ENCODE results near the gene CXCL6. TPM values are rescaled to one million over a fixed set of nuclear protein-coding genes. Genes with fewer than 3 reads are reported as not detected.

CXCL6 gene
- polyA plus RNA-seq, 3 donors, result not detected

DNA sequence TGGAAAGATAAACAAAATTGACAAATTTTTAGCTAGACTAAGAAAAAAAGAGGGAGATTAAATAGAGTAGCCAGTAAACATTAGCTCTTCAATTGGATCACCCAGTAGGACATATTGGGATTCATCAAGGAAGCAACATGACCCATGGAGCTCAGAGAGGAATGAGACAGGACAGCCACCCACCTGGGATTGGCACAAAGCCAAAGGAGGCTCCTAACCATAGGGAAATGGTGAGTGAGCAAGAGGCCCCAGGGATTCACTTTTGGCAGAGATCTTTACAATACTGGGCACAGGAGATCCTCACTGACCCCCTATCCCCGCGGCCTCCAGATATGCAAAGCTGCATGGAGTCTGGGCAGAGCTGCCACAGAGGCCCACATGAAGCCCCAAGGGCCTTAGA lies 34.8 kb upstream of the CXCL6 start:
- no peaks in the 10 kb centered on the region for H3K4me1 Mint-ChIP-seq
- no CpG with 5 or more reads among the region's 2 CpGs for WGBS (ENCODE audit: insufficient coverage)

DNA sequence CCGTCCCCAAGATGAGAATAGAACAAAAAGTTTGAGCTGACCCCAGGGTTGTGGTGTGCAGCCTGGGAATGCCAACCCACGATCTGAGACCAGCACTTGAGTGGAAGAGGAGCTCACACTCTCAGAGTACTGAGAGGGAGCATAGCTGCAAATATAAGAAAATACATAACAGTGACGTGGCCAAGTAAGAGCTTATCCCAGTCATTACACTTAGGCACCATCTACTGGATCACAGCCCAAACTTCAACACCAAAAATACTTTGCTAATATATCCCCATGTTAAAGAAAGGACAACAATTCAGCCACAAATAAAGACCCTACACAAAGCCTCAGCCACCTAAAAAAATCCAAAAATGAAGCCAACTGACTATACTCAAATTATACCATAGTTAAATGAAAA lies 33.3 kb upstream of the CXCL6 start:
- DNase-seq, result no peak
- no peaks in the 10 kb centered on the region for H4K20me1 ChIP-seq (ENCODE audit: insufficient read depth, low read length)
- no peak overlapping the region for H3K9ac ChIP-seq (ENCODE audit: insufficient read depth, low read length, poor library complexity, severe bottlenecking)
- WGBS (ENCODE audit: insufficient coverage), result 100% methylated on average over 2 of the region's 3 CpGs
- TF ChIP-seq, protein P1, sequence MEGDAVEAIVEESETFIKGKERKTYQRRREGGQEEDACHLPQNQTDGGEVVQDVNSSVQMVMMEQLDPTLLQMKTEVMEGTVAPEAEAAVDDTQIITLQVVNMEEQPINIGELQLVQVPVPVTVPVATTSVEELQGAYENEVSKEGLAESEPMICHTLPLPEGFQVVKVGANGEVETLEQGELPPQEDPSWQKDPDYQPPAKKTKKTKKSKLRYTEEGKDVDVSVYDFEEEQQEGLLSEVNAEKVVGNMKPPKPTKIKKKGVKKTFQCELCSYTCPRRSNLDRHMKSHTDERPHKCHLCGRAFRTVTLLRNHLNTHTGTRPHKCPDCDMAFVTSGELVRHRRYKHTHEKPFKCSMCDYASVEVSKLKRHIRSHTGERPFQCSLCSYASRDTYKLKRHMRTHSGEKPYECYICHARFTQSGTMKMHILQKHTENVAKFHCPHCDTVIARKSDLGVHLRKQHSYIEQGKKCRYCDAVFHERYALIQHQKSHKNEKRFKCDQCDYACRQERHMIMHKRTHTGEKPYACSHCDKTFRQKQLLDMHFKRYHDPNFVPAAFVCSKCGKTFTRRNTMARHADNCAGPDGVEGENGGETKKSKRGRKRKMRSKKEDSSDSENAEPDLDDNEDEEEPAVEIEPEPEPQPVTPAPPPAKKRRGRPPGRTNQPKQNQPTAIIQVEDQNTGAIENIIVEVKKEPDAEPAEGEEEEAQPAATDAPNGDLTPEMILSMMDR (IDR thresholded peaks at IDR 0.05), result no peak
- peaks cover 0 to 1% (median 0%) of the 10 kb centered on the region in 3 donors for H3K27me3 Mint-ChIP-seq (ENCODE audit: low read depth in 3 of 3)
- H3K9me3 Mint-ChIP-seq, result peaks cover 11 to 28% (median 16%) of the 10 kb centered on the region in 7 donors
- H3K36me3 Mint-ChIP-seq, result no peaks in the 10 kb centered on the region
- H3K27me3 ChIP-seq (ENCODE audit: control insufficient read depth in 2 of 2, insufficient read depth in 2 of 2, low read length in 2 of 2), result no peaks in the 10 kb centered on the region
- H2AFZ ChIP-seq (ENCODE audit: insufficient read depth, low read depth, low read length, poor library complexity, severe bottlenecking), result no peak overlapping the region
- no peak overlapping the region for H3K27ac ChIP-seq (ENCODE audit: low read depth in 1 of 2, low read length in 2 of 2)
- no peak overlapping the region for H3K4me2 ChIP-seq (replicated peaks; ENCODE audit: extremely low read depth, low read length, poor library complexity, severe bottlenecking)
- H3K27ac Mint-ChIP-seq, result peak overlapping the region in 1 of 7 donors; percentile 15
- no peak overlapping the region for H3K4me3 ChIP-seq (replicated peaks in 1 of 3; ENCODE audit: low read depth in 2 of 3, low read length in 3 of 3)
- H3K4me3 Mint-ChIP-seq, result no peak overlapping the region
- H3K36me3 ChIP-seq (replicated peaks in 1 of 2; ENCODE audit: control insufficient read depth in 1 of 2, insufficient read depth in 2 of 2, low read length in 2 of 2), result no peaks in the 10 kb centered on the region
- H3K4me1 ChIP-seq (ENCODE audit: control insufficient read depth in 1 of 2, insufficient read depth in 2 of 2, low read length in 2 of 2), result no peaks in the 10 kb centered on the region
- peaks cover 0 to 10% of the 10 kb centered on the region in 2 donors for H3K9me3 ChIP-seq (replicated peaks in 1 of 2; ENCODE audit: control insufficient read depth in 1 of 2, insufficient read depth in 1 of 2, low read length in 2 of 2)
- intact Hi-C loops (cut with micrococcal nuclease), result no loop called here
- H3K79me2 ChIP-seq (ENCODE audit: insufficient read depth, low read length), result no peaks in the 10 kb centered on the region
- H3K4me1 Mint-ChIP-seq, result no peaks in the 10 kb centered on the region

More for the DNA sequence above, 34.8 kb upstream of the CXCL6 start:
- Histone ChIP-seq H3K79me2 (ENCODE audit: insufficient read depth, low read length) (no peaks in the 10 kb centered on the region), H3K27ac (ENCODE audit: low read depth in 1 of 2, low read length in 2 of 2) (no peak overlapping the region), H3K36me3 (replicated peaks in 1 of 2; ENCODE audit: control insufficient read depth in 1 of 2, insufficient read depth in 2 of 2, low read length in 2 of 2) (no peaks in the 10 kb centered on the region), H4K20me1 (ENCODE audit: insufficient read depth, low read length) (no peaks in the 10 kb centered on the region), H3K4me3 (replicated peaks in 1 of 3; ENCODE audit: low read depth in 2 of 3, low read length in 3 of 3) (no peak overlapping the region), H2AFZ (ENCODE audit: insufficient read depth, low read depth, low read length, poor library complexity, severe bottlenecking) (no peak overlapping the region), H3K27me3 (ENCODE audit: control insufficient read depth in 2 of 2, insufficient read depth in 2 of 2, low read length in 2 of 2) (no peaks in the 10 kb centered on the region), H3K9me3 (replicated peaks in 1 of 2; ENCODE audit: control insufficient read depth in 1 of 2, insufficient read depth in 1 of 2, low read length in 2 of 2) (peaks cover 0 to 10% of the 10 kb centered on the region in 2 donors), H3K4me2 (replicated peaks; ENCODE audit: extremely low read depth, low read length, poor library complexity, severe bottlenecking) (no peak overlapping the region), H3K4me1 (ENCODE audit: control insufficient read depth in 1 of 2, insufficient read depth in 2 of 2, low read length in 2 of 2) (no peaks in the 10 kb centered on the region), H3K9ac (ENCODE audit: insufficient read depth, low read length, poor library complexity, severe bottlenecking) (no peak overlapping the region)
- intact Hi-C loops (cut with micrococcal nuclease), result no loop called here
- Mint-ChIP-seq H3K36me3 (no peaks in the 10 kb centered on the region), H3K4me3 (no peak overlapping the region), H3K27me3 (ENCODE audit: low read depth in 3 of 3) (peaks cover 0 to 1% (median 0%) of the 10 kb centered on the region in 3 donors), H3K27ac (no peak overlapping the region), H3K9me3 (peaks cover 11 to 31% (median 16%) of the 10 kb centered on the region in 7 donors)
- TF ChIP-seq, protein P1 (IDR thresholded peaks at IDR 0.05), result no peak
- no peak for DNase-seq
